GM21381 (cell line): ENCODE measurements around the gene SEPHS2.
"Not testable (repeated sequence)": the region's sequence is repeated elsewhere in the genome, so short reads cannot be mapped to it uniquely, and the experiment has no call there.

ENCODE experiments used
- ATAC-seq: cut with Tn5 transposase; IDR thresholded peaks from one replicate; pipeline ENCODE4 v1.9.1; 2021; ENCODE audit warnings: mild to moderate bottlenecking, moderate library complexity; ENCODE audit not compliant: unreplicated experiment

SEPHS2 gene

GRCh38 chr16:30399435-30400186, 46.1 kb downstream of the SEPHS2 start:
- no peak for ATAC-seq

- ATAC-seq, result no peak
These were observed 46.8 kb downstream of the SEPHS2 start for GRCh38 chr16:30398661-30399434.

GRCh38 chr16:30397776-30398660, 47.7 kb downstream of the SEPHS2 start:
- ATAC-seq, result no peak

- ATAC-seq, result no peak
These were observed 48.6 kb downstream of the SEPHS2 start for GRCh38 chr16:30397056-30397455.

GRCh38 chr16:30396627-30397026, 49.0 kb downstream of the SEPHS2 start:
- not testable (repeated sequence) for ATAC-seq

GRCh38 chr16:30395992-30396585, 49.6 kb downstream of the SEPHS2 start:
- no peak for ATAC-seq

- ATAC-seq, result peak; percentile 62
These were observed 50.3 kb downstream of the SEPHS2 start, which contains the start of gene ZNF48 for GRCh38 chr16:30395155-30395991. TSS of gene ZNF48 (plus strand) at chr16:30395420. CDS start at chr16:30395795, 375 bp downstream.

GRCh38 chr16:30394592-30395154, 51.0 kb downstream of the SEPHS2 start:
- ATAC-seq, result no peak
